Measurements from ENCODE around the gene CNOT1. TPM values are rescaled to one million over a fixed set of nuclear protein-coding genes. Genes with fewer than 3 reads are reported as not detected.
"Not testable (repeated sequence)": the region's sequence is repeated elsewhere in the genome, so short reads cannot be mapped to it uniquely, and the experiment has no call there.

Gene CNOT1
- total RNA-seq = 68.3 TPM
- long read RNA-seq, full-length matches to known transcripts = 7 of 21 reads
- long read RNA-seq, partial matches to known transcripts = 10 of 21 reads
- long read RNA-seq, other reads (novel, unspliced or antisense) = 4 of 21 reads

GRCh38 chr16:58629733-58630640 lies at the start of gene CNOT1:
TSS of gene CNOT1 (minus strand) at chr16:58629826. CDS start at chr16:58599337, 30,489 bp downstream.
- ATAC-seq (ENCODE audit: poor library complexity) = peak; percentile 94
- intact Hi-C loops (cut with DNase I) = loop anchor here (10.0 kb wide), 2 partner anchors 115 to 295 kb away; partner anchors contain the start of gene SETD6
- peak; percentile 99 for DNase-seq

- DNase-seq (peak; percentile 58), ATAC-seq (ENCODE audit: poor library complexity) (peak; percentile 55)
- intact Hi-C loops (cut with DNase I) = loop anchor here (5.0 kb wide), 1 partner anchor 79 kb away; no protein-coding TSS in a partner anchor
These were observed 49.1 kb upstream of the CNOT1 start for GRCh38 chr16:58678716-58679115.

GRCh38 chr16:58678269-58678668 lies 48.6 kb upstream of the CNOT1 start:
- ATAC-seq (ENCODE audit: poor library complexity) (no peak), DNase-seq (no peak)
- intact Hi-C loops (cut with DNase I) = loop anchor here (5.0 kb wide), 1 partner anchor 79 kb away; no protein-coding TSS in a partner anchor

GRCh38 chr16:58670946-58671583 lies 41.4 kb upstream of the CNOT1 start:
- no peak for ATAC-seq (ENCODE audit: poor library complexity)
- intact Hi-C loops (cut with DNase I) = no loop called here
- no peak for DNase-seq

GRCh38 chr16:58670177-58670576 lies 40.6 kb upstream of the CNOT1 start:
- no peak for ATAC-seq (ENCODE audit: poor library complexity)
- intact Hi-C loops (cut with DNase I) = no loop called here
- no peak for DNase-seq

GRCh38 chr16:58665200-58665599 lies 35.6 kb upstream of the CNOT1 start:
- ATAC-seq (ENCODE audit: poor library complexity) (no peak), DNase-seq (no peak)
- intact Hi-C loops (cut with DNase I) = no loop called here

GRCh38 chr16:58661199-58661830 lies 31.7 kb upstream of the CNOT1 start:
- no peak for DNase-seq
- ATAC-seq (ENCODE audit: poor library complexity) = peak; percentile 86
- intact Hi-C loops (cut with DNase I) = no loop called here

- DNase-seq; intact Hi-C loops (cut with DNase I); ATAC-seq (ENCODE audit: poor library complexity): not testable (repeated sequence)
These were observed 30.3 kb upstream of the CNOT1 start for GRCh38 chr16:58659911-58660310.

- intact Hi-C loops (cut with DNase I) = no loop called here
- DNase-seq (no peak), ATAC-seq (ENCODE audit: poor library complexity) (no peak)
These were observed 29.2 kb upstream of the CNOT1 start for GRCh38 chr16:58658796-58659211.

GRCh38 chr16:58656899-58657298 lies 27.3 kb upstream of the CNOT1 start:
- ATAC-seq (ENCODE audit: poor library complexity) (no peak), DNase-seq (no peak)
- intact Hi-C loops (cut with DNase I) = no loop called here

GRCh38 chr16:58655215-58655596 lies 25.6 kb upstream of the CNOT1 start:
- ATAC-seq (ENCODE audit: poor library complexity) = no peak
- intact Hi-C loops (cut with DNase I) = no loop called here
- DNase-seq = no peak

- intact Hi-C loops (cut with DNase I) = no loop called here
- DNase-seq (no peak), ATAC-seq (ENCODE audit: poor library complexity) (no peak)
These were observed 25.1 kb upstream of the CNOT1 start for GRCh38 chr16:58654560-58655214.

- DNase-seq (no peak), ATAC-seq (ENCODE audit: poor library complexity) (peak; percentile 87)
- intact Hi-C loops (cut with DNase I) = no loop called here
These were observed 23.1 kb upstream of the CNOT1 start for GRCh38 chr16:58652741-58653140.

- ATAC-seq (ENCODE audit: poor library complexity) (no peak), DNase-seq (no peak)
- intact Hi-C loops (cut with DNase I) = no loop called here
These were observed 22.3 kb upstream of the CNOT1 start for GRCh38 chr16:58651965-58652348.

- no peak for ATAC-seq (ENCODE audit: poor library complexity)
- DNase-seq = no peak
These were observed 20.1 kb upstream of the CNOT1 start for GRCh38 chr16:58649707-58650106.

GRCh38 chr16:58647107-58647506 lies 17.5 kb upstream of the CNOT1 start:
- ATAC-seq (ENCODE audit: poor library complexity) (no peak), DNase-seq (no peak)
- intact Hi-C loops (cut with DNase I) = no loop called here

More at GRCh38 chr16:58649707-58650106, 20.1 kb upstream of the CNOT1 start:
- intact Hi-C loops (cut with DNase I) = no loop called here

GRCh38 chr16:58644765-58645487 lies 15.3 kb upstream of the CNOT1 start:
- ATAC-seq (ENCODE audit: poor library complexity) (no peak), DNase-seq (no peak)
- intact Hi-C loops (cut with DNase I) = no loop called here

- DNase-seq = no peak
- no peak for ATAC-seq (ENCODE audit: poor library complexity)
- intact Hi-C loops (cut with DNase I) = no loop called here
These were observed 14.5 kb upstream of the CNOT1 start for GRCh38 chr16:58644108-58644507.

Measured in Right ventricle myocardium superior (tissue), 1 donor.